Skin of body (tissue), 2 donors: Measurements from ENCODE around the gene ASS1. TPM values are rescaled to one million over a fixed set of nuclear protein-coding genes. Genes with fewer than 3 reads are reported as not detected.

Experiments used
- DNase-seq: peaks from one replicate; lab custom pipeline; 2025; lab: John Stamatoyannopoulos, UW
- total RNA-seq: library from RNA; depleted of rRNA; stranded (reverse); fragments of >200 nt; gene quantifications from one replicate; pipeline ENCODE4 v1.2.3, GENCODE V29; 2014

Gene ASS1
- total RNA-seq, 1 donor from 2014 or later = 126 TPM

DNA sequence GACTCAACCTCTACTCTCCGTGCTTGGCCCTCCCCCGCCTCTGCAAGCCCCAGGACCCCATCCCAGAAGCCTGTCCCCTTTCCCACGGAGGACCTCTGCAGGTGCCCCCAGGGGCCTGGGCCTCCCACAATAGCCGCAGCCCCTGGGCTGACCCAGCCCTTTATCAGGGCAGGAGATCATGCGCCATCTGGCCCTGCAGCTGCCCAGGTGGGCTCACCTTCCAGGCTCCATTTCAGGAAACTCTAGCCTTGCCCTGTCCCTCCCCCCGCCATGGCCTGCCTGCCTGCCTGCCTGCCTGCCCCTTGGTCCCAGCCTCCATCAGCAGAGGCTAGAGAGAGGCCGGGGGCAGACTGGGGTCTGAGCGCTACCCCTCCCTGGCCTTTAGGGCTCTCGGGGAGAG, 48.7 kb downstream of the ASS1 start:
- no peak for DNase-seq

- DNase-seq = no peak
Measured at GRCh38 chr9:130495067-130495466, 50.3 kb downstream of the ASS1 start.

DNA sequence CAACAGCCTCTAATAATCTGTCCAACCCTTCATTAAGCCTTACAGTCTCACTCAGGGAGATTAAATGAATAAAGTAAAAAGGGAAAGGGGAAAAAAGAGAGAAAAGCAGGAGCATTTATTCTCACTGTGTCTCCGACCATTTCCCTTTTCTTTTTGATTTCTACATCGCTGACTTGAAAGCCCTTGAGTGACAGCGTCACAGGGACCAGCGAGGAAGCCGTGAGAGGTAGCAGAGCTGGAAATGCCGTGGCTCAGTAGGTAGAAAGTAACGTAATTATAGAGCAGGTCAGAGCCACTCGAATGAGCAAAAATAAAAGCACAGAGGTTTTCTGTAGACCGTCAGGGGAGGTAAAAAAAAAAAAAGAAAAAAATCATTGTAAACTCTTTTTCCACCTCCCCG, 52.4 kb downstream of the ASS1 start:
- no peak for DNase-seq

GRCh38 chr9:130498298-130498917, 53.6 kb downstream of the ASS1 start:
- no peak for DNase-seq

GRCh38 chr9:130498918-130499698, 54.3 kb downstream of the ASS1 start:
- DNase-seq = no peak

DNA sequence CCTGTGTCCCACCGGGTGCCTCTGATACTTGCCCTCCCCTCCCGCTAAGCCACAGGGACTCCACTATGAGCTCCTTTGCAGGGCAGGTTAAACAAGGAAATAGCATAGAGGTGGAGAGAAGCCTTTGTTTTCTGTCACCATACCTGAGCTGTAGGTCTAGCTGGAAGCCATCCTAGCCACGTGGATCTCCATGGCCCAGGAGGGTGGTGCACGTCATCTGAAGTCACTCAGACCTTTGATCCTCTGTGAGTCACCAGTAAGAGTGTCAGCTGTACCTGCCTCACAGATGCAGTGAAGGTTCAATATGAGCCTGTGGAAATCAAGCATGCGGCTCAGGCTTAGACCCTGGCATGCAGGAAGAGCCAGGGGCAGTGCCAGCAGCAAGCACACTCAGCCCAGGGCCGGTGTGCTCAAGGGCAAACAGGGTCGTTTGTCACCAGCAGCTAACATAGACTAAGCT, 55.1 kb downstream of the ASS1 start:
- DNase-seq = no peak

- DNase-seq = no peak
Measured at GRCh38 chr9:130500340-130501180, 55.8 kb downstream of the ASS1 start.

DNA sequence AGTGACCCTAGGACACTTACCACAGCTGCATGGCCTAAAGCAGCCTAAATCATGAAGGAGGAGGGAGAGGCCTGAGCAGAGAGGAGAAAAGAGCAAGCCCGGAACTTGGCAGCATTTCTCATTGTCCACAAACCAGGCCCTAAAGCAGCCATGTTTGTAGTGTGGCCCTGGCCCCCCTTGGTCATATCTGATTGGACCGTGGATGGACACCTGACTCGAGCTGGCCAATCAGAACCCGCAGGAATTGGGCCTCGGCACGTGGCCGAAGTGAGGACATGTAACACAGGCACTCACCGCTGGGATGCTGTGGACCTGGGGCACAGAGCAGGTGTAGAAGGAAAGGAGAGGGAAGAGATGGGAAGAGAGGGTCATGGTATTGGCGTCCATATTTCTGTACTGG, 56.9 kb downstream of the ASS1 start:
- DNase-seq = no peak

GRCh38 chr9:130508218-130508617, 63.5 kb downstream of the ASS1 start:
- no peak for DNase-seq

DNA sequence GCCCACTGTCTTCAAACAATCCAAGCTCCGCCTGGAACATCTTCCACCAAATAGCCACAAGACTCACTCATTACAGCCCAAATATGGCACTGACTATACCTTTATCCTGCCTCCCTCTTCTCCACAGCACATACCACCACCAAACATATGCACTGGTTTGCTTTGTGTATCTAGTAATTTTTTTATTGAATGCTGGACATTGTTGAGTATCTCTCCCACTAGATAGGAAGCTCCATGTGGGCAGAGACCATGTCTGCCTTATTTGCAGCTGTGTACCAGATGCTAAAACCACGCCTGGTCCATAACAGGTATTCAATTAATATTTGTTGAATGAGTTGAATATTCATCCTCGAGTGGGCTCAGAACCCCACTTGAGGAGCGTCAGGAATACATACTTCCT, 67.4 kb downstream of the ASS1 start:
- no peak for DNase-seq

GRCh38 chr9:130513078-130513477, 68.3 kb downstream of the ASS1 start:
- DNase-seq = no peak

- no peak for DNase-seq
Measured at GRCh38 chr9:130518233-130518632, 73.5 kb downstream of the ASS1 start.

DNA sequence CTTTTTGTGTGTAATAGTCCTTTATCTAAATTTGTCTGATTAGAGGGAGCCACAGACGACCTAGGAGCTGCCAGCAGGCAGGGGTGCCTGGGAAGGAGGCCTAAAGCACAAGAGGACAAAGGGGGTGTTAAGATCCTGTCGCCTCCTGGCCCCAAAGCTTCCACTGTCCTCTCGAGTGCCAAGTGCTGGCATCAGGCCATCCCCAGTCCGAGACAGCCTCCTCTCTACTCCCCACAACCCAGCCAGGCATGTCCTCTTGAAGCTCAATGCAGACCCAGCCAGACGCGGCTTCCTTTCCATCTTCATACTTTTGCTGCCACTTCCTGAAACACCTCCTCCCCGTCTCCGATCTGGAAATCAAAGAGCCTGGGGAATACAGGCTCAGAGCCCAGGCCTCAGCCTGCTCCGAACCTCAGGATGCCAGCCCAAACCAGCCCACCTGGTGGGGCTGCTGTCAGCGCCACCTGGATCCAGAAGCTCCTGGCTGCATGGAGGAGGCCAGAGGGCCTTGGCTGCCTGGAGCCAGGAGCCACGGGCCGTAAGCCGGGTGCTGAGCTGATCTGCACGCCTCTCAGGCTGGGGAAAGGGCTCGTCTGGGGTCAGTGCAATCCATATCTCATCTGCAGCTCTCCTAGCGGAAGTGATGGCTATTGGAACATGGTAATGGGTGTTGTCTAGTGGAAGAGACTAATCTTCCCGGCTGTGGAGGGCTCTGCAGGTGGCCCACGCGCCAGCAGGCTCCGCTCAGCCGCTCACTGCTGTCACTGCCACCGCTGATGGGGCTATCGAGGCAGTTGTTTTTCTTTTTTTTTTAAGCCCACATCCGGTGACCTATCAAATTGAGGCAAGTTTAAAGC, 74.4 kb downstream of the ASS1 start:
- DNase-seq = no peak

DNA sequence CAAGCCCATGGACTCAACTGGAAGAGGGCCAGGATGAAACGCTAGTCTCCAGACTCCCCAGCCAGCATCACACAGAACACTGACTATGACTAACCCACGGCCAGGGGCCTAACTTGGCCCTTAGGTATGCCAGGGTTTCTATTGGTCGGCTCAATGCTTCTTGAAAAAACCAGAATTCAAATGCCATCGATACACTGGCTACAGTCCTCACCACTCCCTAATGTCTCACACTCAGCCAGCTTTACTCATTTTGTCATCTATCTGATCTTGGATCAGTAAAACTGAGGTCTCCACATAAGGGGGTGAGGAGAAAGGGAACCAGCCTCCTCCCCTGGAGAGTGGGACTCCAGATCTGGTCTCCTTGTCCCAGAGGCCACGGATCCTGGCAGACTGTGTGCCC, 75.2 kb downstream of the ASS1 start:
- DNase-seq = no peak

- no peak for DNase-seq
Measured at GRCh38 chr9:130521715-130522114, 77.0 kb downstream of the ASS1 start.

- DNase-seq = no peak
Measured at GRCh38 chr9:130522233-130522808, 77.6 kb downstream of the ASS1 start.

GRCh38 chr9:130523921-130524320, 79.2 kb downstream of the ASS1 start:
- no peak for DNase-seq

GRCh38 chr9:130526193-130526853, 81.6 kb downstream of the ASS1 start:
- no peak for DNase-seq

GRCh38 chr9:130526854-130527650, 82.3 kb downstream of the ASS1 start:
- DNase-seq = no peak
